ENCODE data around the gene MAP3K8.

GRCh38 chr10:30392564-30392990 is 41.4 kb upstream of the MAP3K8 start:
- TF ChIP-seq POLR2A (IDR thresholded peaks at IDR 0.05) (no peak), POLR2AphosphoS5 (IDR thresholded peaks at IDR 0.05) (no peak)
- TF ChIP-seq, protein P1, sequence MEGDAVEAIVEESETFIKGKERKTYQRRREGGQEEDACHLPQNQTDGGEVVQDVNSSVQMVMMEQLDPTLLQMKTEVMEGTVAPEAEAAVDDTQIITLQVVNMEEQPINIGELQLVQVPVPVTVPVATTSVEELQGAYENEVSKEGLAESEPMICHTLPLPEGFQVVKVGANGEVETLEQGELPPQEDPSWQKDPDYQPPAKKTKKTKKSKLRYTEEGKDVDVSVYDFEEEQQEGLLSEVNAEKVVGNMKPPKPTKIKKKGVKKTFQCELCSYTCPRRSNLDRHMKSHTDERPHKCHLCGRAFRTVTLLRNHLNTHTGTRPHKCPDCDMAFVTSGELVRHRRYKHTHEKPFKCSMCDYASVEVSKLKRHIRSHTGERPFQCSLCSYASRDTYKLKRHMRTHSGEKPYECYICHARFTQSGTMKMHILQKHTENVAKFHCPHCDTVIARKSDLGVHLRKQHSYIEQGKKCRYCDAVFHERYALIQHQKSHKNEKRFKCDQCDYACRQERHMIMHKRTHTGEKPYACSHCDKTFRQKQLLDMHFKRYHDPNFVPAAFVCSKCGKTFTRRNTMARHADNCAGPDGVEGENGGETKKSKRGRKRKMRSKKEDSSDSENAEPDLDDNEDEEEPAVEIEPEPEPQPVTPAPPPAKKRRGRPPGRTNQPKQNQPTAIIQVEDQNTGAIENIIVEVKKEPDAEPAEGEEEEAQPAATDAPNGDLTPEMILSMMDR (IDR thresholded peaks at IDR 0.05): peak; percentile 69 to 99 (median 90)

Data from gastroesophageal sphincter (tissue), 3 donors.